ENCODE measurements around the gene PTPRD. TPM values are rescaled to one million over a fixed set of nuclear protein-coding genes. Genes with fewer than 3 reads are reported as not detected.
A peak's percentile ranks its signal among the peaks of the same experiment; 100 is the strongest.

Gene PTPRD
- total RNA-seq, 1 experiment from 2014 or later, result 32.5 TPM

DNA sequence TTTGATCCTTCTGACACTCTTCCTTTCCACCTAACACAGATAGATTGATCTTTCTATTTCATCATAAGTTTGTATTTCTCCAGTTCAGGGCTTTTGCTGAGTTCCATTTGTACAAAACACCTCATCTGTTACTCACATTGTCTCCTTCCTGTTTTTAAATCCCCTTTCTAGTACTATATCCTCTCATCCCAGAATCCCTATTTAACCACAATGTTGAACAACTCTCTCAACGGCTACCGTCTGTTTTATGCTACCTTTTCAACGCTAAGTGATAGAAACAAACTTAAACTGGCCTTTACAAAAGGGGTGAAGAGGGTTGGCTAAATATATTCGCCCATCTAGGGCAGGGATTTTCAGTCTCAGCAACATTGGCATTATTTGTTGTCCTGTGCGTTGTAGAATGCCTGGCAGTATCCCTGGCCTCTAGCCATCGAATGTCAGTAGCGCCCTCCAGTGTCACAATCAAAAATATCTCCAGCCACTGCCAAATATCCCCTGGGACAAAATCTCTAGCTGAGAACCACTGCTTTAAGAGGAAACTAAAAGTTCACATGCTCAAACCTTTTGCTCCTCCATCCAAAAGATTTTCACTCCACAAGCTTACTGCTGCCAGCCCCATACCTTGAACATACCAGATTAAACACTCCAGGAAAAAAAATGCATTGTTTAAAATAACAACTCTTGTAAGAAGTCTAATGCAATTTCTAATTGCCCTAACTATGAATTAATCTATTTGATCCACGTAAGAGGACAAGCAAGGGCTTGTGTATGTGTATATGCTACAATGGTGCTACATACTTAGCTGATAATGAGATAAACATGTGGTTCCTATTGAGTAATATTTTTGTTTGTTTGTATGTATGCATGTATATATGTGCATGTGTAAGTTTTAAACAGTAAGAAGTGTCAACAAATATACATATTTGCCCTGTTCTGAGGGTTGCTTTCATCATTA, 344.0 kb downstream of the PTPRD start:
- Histone ChIP-seq H3K27ac (ENCODE audit: insufficient read length, low read depth, low read length) (no peak overlapping the region), H3K23me2 (ENCODE audit: insufficient read length, low read depth, low read length, poor library complexity, severe bottlenecking) (no peaks in the 10 kb centered on the region), H3K4me2 (ENCODE audit: insufficient read depth, insufficient read length, low read length) (no peak overlapping the region), H2BK120ac (ENCODE audit: low read depth, low read length, poor library complexity, severe bottlenecking) (no peak overlapping the region), H3K9ac (ENCODE audit: extremely low read depth, insufficient read length, low read length) (no peak overlapping the region), H3K18ac (ENCODE audit: insufficient read length, low read depth, low read length) (no peak overlapping the region), H3K4ac (ENCODE audit: low read depth, low read length) (no peak overlapping the region), H3T11ph (ENCODE audit: low read length) (no peak overlapping the region), H3K14ac (ENCODE audit: insufficient read depth, low read length) (no peak overlapping the region), H2AK5ac (ENCODE audit: insufficient read length, low read length) (no peak overlapping the region), H2AFZ (ENCODE audit: low read length) (no peak overlapping the region), H2BK15ac (ENCODE audit: low read depth, low read length) (no peak overlapping the region), H2BK12ac (ENCODE audit: insufficient read length, low read depth, low read length) (no peak overlapping the region), H3K56ac (ENCODE audit: insufficient read length, low read depth, low read length) (no peak overlapping the region), H2BK20ac (ENCODE audit: low read depth, low read length, poor library complexity, severe bottlenecking) (no peak overlapping the region), H3K23ac (ENCODE audit: insufficient read length, low read depth, low read length) (no peak overlapping the region), H3K79me1 (ENCODE audit: insufficient read depth, low read depth, low read length, poor library complexity, severe bottlenecking) (no peaks in the 10 kb centered on the region), H4K8ac (replicated peaks; ENCODE audit: insufficient read length, low read depth, low read length) (no peak overlapping the region), H2BK5ac (ENCODE audit: insufficient read length, low read length) (no peak overlapping the region), H3K9me3 (ENCODE audit: control insufficient read depth, low read depth, low read length) (no peaks in the 10 kb centered on the region), H4K20me1 (ENCODE audit: control insufficient read depth, insufficient read depth, insufficient read length) (no peaks in the 10 kb centered on the region), H3K4me1 (ENCODE audit: insufficient read depth, low read length) (no peaks in the 10 kb centered on the region), H3K79me2 (ENCODE audit: insufficient read depth, low read length) (no peaks in the 10 kb centered on the region), H4K5ac (ENCODE audit: insufficient read length, low read depth, low read length) (no peak overlapping the region), H3K27me3 (ENCODE audit: insufficient read depth, low read length) (no peaks in the 10 kb centered on the region), H4K91ac (ENCODE audit: insufficient read length, low read depth, low read length) (no peak overlapping the region)
- WGBS (ENCODE audit: extremely low coverage, insufficient read length, low lambda C conversion rate), result no CpG with 5 or more reads among the region's 8 CpGs
- H3K4me1 Mint-ChIP-seq, result peaks cover 2 to 3% of the 10 kb centered on the region in 2 experiments; a peak in 1 of 4 replicates
- peaks cover 1 to 15% (median 9%) of the 10 kb centered on the region in 3 experiments; a peak in 4 of 7 replicates for H3K36me3 Mint-ChIP-seq (ENCODE audit: insufficient read depth in 1 of 3, low read depth in 3 of 3)
- H3K27me3 Mint-ChIP-seq (ENCODE audit: low read depth), result no peaks in the 10 kb centered on the region
- TF ChIP-seq CTCF (conservative IDR thresholded peaks at IDR 0.05), result peak; percentile 78
- DNase-seq, result peak; percentile 68
- H3K4me3 Mint-ChIP-seq, result no peak overlapping the region
- no peak overlapping the region for H3K27ac Mint-ChIP-seq
- H3K9me3 Mint-ChIP-seq, result peaks cover 13 to 16% of the 10 kb centered on the region in 2 experiments; a peak in 4 of 5 replicates

Measured in H9 (cell line).